GM10847 (cell line): ENCODE results near the gene PDZD2.

Source experiments
- POLR2A ChIP-seq: IDR thresholded peaks from 2 replicates; pipeline ENCODE4 v1.6.1; 2011; ENCODE audit not compliant: insufficient read length; ENCODE audit errors: extremely low read depth

PDZD2 gene

GRCh38 chr5:32150366-32150765, 511.4 kb downstream of the PDZD2 start:
- TF ChIP-seq POLR2A: no peak

- no peak for TF ChIP-seq POLR2A
Measured at GRCh38 chr5:32151198-32151597, 512.3 kb downstream of the PDZD2 start.

GRCh38 chr5:32153723-32154122, 514.8 kb downstream of the PDZD2 start:
- TF ChIP-seq POLR2A: no peak

GRCh38 chr5:32155211-32155610, 516.3 kb downstream of the PDZD2 start:
- TF ChIP-seq POLR2A: no peak

- no peak for TF ChIP-seq POLR2A
Measured at GRCh38 chr5:32156635-32157034, 517.7 kb downstream of the PDZD2 start.

- no peak for TF ChIP-seq POLR2A
Measured at GRCh38 chr5:32157078-32157477, 518.1 kb downstream of the PDZD2 start.

GRCh38 chr5:32158679-32158975, 519.7 kb downstream of the PDZD2 start:
- TF ChIP-seq POLR2A: no peak

- no peak for TF ChIP-seq POLR2A
Measured at GRCh38 chr5:32159328-32160072, 520.6 kb downstream of the PDZD2 start.

- no peak for TF ChIP-seq POLR2A
Measured at GRCh38 chr5:32160228-32160627, 521.3 kb downstream of the PDZD2 start.
